Ureter (tissue), 1 donor: ENCODE results near the gene CHCHD4. TPM values are rescaled to one million over a fixed set of nuclear protein-coding genes. Genes with fewer than 3 reads are reported as not detected.

Experiments
- DNase-seq: peaks from one replicate; pipeline ENCODE4 v3.0.0-alpha.2; 2020; ENCODE audit warnings: low spot score
- total RNA-seq: library from RNA; stranded (reverse); gene quantifications from one replicate; pipeline ENCODE4 v1.2.4, GENCODE V29; 2023
- donor health status: DM: yes; HTN: yes; CAD: no.

CHCHD4 gene
- total RNA-seq, result 11.2 TPM

GRCh38 chr3:14124615-14125192 lies at the start of gene CHCHD4, which contains the start of gene TMEM43:
CHCHD4 (minus strand) TSS chr3:14124870; CDS start chr3:14124676, 194 bp downstream.
TMEM43 (plus strand) TSS chr3:14125052; CDS start chr3:14125194, 142 bp downstream.
- peak; percentile 99 for DNase-seq

- no peak for DNase-seq
Measured at GRCh38 chr3:14172496-14172895, 47.8 kb upstream of the CHCHD4 start.

- DNase-seq, result no peak
Measured at GRCh38 chr3:14170531-14171159, 46.0 kb upstream of the CHCHD4 start.

- DNase-seq, result no peak
Measured at GRCh38 chr3:14169871-14170270, 45.2 kb upstream of the CHCHD4 start.

DNA sequence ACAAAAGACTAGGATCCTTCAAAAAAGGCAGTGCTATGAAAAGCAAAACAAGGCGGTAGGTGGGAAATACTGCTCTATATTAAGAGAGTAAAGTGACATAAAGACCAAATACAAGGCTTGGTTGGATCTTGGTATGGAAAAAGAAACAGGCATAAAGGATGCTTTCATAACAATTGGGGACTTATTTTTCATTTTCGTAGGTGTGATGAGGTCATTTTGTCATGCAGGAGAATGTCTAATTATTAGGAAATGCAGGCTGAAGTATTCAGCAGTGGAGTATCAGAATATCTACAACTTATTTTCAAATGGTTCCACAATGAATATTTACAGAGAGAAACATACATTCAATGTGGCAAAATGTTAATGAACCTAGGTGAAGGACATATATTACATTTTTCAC lies 44.8 kb upstream of the CHCHD4 start:
- DNase-seq, result no peak

- no peak for DNase-seq
Measured at GRCh38 chr3:14166877-14167603, 42.4 kb upstream of the CHCHD4 start.

DNA sequence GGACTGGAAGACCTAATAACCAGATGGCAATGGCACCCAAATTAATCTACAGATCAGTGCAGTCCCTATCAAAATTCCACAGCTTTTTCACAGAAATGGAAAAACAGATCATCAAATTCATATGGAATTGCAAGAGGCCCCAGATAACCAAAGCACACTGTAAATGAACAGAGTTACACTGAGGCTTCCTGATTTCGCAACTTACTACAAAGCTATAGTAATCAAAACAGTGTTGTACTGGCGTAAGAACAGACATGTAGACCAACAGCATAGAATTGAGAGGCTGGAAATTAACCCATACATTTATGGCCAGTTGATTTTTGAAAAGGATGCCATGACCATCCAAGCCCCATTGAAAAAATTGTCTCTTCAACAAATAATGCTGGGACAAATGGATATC lies 37.5 kb upstream of the CHCHD4 start:
- no peak for DNase-seq

- DNase-seq, result no peak
Measured at GRCh38 chr3:14161282-14161681, 36.6 kb upstream of the CHCHD4 start.

- DNase-seq, result no peak
Measured at GRCh38 chr3:14159426-14159825, 34.8 kb upstream of the CHCHD4 start.

DNA sequence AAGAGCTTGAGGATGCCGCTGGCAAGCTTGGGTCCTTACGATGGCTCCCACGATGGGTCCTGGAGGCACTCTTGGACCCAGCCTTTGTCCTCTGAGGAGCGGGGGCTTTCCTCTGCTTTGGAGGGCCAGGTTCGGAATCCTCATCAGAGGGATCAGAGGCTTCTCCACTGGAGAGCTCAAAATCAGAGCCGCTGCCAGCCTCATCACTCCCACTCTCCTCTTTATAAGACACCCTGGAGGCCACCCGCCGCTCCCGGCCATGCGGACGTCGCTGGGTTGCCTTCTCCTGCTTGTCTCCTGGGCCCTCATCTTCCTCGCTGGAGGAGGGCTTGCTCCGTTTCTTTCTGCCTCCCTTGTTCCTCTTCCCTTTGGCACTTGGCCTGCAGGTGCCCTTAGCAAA lies 33.7 kb upstream of the CHCHD4 start:
- no peak for DNase-seq

- DNase-seq, result no peak
Measured at GRCh38 chr3:14157951-14158350, 33.3 kb upstream of the CHCHD4 start.

GRCh38 chr3:14156843-14157561 lies 32.3 kb upstream of the CHCHD4 start:
- DNase-seq, result no peak

DNA sequence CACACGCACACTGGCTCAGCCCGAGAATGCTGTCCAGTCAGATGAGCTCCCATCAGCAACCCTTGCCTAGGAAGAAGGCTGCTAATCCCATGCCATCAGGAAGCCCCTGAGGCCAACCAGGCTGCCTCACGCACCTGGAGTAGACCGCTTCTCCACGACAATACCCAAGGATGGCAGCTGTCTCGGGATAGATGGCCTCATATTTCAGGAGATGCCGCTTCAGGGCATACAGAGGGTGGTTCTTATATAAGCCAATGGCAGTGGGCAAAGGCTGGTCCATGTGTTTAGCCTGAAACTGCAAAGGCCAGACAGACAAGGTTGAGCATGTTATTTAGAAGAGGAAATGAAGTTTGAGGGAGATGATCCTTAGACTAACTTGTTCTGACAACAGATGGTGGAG lies 31.5 kb upstream of the CHCHD4 start:
- DNase-seq, result no peak

GRCh38 chr3:14154895-14155440 lies 30.3 kb upstream of the CHCHD4 start:
- no peak for DNase-seq

- DNase-seq, result no peak
Measured at GRCh38 chr3:14154276-14154675, 29.6 kb upstream of the CHCHD4 start.

- DNase-seq, result no peak
Measured at GRCh38 chr3:14153663-14154062, 29.0 kb upstream of the CHCHD4 start.

- DNase-seq, result no peak
Measured at GRCh38 chr3:14152963-14153355, 28.3 kb upstream of the CHCHD4 start.

DNA sequence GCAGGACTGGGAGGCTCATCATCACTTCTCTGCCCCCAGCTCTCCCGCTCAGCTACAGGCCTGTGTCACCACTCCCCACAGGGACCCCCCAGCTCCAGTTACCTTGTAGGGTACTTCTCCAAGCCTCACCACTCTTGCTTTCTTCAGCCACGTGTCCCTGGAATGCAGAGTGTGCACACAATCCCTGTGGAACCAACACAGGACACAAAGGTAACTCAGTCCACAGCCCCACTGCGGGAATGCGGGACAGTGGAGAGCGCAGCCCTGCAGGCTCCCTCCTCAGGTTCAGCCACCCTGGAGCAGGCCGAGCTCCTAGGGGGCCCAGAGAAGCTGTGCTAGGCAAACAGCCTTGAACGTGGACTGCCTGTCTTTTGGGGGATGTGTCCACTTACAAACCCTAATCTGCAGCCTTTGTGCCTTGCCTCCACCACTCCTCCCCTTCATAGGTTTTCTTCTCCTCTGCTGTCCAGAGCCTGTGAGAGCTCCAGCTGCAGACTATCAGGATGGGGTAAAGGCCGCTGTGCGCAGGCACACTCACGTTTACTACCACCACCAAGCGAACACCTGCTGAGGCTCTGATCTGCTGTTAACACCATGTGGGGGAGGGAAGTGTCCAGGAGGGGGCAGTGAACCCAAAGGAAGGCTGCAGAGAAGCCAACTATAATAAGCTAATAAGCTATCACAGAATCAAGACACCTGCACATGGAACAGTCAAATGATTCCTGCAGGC lies 27.7 kb upstream of the CHCHD4 start:
- DNase-seq, result no peak

DNA sequence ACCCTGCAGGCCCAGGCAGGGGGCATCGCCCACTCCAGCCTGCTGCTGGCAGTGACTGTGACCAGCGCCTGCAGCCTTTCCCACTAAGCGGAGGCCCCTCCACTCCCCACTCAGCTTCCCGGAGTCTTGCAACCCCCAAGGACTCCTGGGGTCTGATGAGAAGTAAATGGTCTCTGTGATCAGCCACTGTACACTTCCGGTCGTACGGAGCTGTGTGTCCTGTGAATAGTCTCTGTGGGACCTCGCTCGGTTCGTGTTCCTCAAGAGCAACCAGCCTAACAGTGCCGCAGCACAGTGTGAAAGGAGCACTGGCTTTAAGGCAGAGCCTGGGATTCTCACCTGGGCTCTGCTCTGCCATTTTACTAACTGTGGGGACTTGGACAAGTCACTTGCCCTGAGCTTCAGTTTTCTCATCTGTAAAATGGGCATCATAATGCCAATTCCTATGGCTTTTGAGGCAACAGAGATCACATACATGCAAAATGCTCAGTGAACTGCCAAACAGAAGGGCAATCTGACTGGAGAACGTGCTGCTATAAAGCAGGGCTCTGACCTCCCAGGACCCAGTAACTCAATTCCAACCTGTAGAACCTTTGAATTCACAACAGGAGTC lies 26.9 kb upstream of the CHCHD4 start:
- DNase-seq, result no peak

DNA sequence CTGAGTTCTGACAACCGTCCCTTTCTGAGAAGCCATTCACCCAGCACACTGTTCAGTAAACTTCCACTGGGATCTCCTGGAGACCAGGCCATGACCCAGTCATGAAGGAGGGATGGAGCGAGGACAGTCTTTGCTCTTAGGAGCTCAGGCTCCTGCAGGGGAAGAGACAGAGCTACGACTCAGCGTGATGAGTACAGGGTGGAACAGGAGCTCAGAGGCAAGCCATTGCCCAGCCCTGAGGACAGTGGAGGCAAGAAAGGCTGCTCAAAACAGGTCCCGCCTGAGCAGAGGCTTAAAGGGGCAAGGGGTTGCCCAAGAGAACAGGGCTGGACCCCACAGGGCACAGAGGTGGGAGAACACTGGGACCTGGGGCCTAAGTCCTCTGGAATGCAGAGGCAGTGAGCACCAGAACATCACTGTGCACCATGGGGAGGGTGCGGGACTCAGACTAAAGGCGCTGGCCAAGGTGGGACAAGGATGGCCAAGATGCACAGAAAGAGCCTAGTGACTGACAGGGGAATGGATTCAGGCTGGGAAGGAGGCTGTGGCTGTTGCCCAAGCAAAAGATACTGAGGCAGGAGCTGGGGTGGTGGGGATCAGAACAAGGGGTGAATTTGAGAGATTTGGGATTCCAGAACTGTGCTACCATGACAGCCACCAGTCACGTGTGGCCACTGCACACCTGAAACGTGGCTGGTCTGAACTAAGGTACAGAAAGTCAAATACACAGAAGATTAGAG lies 26.0 kb upstream of the CHCHD4 start:
- no peak for DNase-seq
